Ascending aorta (tissue), 2 donors: ENCODE data around the gene CCNB1. TPM values are rescaled to one million over a fixed set of nuclear protein-coding genes. Genes with fewer than 3 reads are reported as not detected.
"Not testable (repeated sequence)": the region's sequence is repeated elsewhere in the genome, so short reads cannot be mapped to it uniquely, and the experiment has no call there.

Experiments
- DNase-seq, 2 donors: peaks; one replicate each; pipeline ENCODE4 v3.0.0-alpha.2; 2019; ENCODE audit warnings: low spot score in 2 of 2
- H3K27ac ChIP-seq, 2 donors: fragments of 200-600 bp; sonication (generic); one replicate each; pipeline ENCODE4 v1.5.1; 2016 to 2017; ENCODE audit warnings: mild to moderate bottlenecking in 1 of 2
- H3K27me3 ChIP-seq: fragments of 200-600 bp; sonication (generic); one replicate; pipeline ENCODE4 v1.5.1; 2017
- H3K36me3 ChIP-seq, 2 donors: fragments of 200-600 bp; sonication (generic); one replicate each; pipeline ENCODE4 v1.5.1; 2016
- H3K4me1 ChIP-seq, 2 donors: fragments of 200-600 bp; sonication (generic); one replicate each; pipeline ENCODE4 v1.5.1; 2016 to 2017; ENCODE audit warnings: mild to moderate bottlenecking in 1 of 2
- H3K4me3 ChIP-seq, 2 donors: fragments of 200-600 bp; sonication (generic); one replicate each; pipeline ENCODE4 v1.5.1; 2016 to 2017; ENCODE audit warnings: mild to moderate bottlenecking in 1 of 2
- H3K9me3 ChIP-seq, 2 donors: fragments of 200-600 bp; sonication (generic); one replicate each; pipeline ENCODE4 v1.5.1; 2016
- intact Hi-C: fragments of 100-400 bp; cut with DNase I; formaldehyde crosslinking; loops from one replicate; pipeline ENCODE4 v1.15.1; 2023
- total RNA-seq: library from RNA; depleted of rRNA; stranded (reverse); fragments of >200 nt; gene quantifications from one replicate; pipeline ENCODE4 v1.1.0, GENCODE V29; 2016
- TF ChIP-seq, protein P1 (sequence below), 3 experiments: fragments of 200-600 bp in 2 of 3; fragments of 450-650 bp in 1 of 3; sonication (generic) in 2 of 3; IDR thresholded peaks; one replicate each; pipeline ENCODE4 v1.5.1; 2016 to 2019; ENCODE audit warnings: antibody characterized with exemption in 3 of 3, mild to moderate bottlenecking in 1 of 3, moderate library complexity in 1 of 3

CCNB1 gene
- total RNA-seq, 1 donor from 2014 or later: 16.0 TPM

DNA sequence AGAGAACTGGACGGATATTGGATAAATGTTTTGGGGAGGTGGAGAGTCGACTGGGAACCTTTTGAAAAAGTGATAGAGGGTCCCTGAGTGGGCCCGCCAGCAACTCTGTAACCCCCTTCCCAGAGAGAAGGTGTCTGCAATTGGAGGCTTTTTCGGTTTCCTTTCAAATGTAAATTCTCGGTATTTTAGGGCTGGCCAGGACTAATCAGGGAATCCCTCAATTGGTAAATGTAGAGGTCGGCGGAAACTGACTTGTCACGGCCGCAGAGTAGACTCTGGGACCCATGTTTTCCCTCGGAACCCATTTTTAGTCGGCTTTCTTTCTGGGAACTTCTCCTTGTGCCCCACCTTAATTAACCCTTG, 524 bp downstream of the CCNB1 start:
- no peaks in the 10 kb centered on the region for H3K36me3 ChIP-seq
- intact Hi-C loops: loop anchor here (1.0 to 2.0 kb wide), 5 partner anchors 22 to 201 kb away; partner anchors contain the start of genes AK6, CCDC125, CENPH and RAD17
- peak overlapping the region in 1 of 2 donors; percentile 34 for H3K27ac ChIP-seq
- peaks cover 0 to 8% of the 10 kb centered on the region in 2 donors for H3K4me1 ChIP-seq
- TF ChIP-seq, protein P1, sequence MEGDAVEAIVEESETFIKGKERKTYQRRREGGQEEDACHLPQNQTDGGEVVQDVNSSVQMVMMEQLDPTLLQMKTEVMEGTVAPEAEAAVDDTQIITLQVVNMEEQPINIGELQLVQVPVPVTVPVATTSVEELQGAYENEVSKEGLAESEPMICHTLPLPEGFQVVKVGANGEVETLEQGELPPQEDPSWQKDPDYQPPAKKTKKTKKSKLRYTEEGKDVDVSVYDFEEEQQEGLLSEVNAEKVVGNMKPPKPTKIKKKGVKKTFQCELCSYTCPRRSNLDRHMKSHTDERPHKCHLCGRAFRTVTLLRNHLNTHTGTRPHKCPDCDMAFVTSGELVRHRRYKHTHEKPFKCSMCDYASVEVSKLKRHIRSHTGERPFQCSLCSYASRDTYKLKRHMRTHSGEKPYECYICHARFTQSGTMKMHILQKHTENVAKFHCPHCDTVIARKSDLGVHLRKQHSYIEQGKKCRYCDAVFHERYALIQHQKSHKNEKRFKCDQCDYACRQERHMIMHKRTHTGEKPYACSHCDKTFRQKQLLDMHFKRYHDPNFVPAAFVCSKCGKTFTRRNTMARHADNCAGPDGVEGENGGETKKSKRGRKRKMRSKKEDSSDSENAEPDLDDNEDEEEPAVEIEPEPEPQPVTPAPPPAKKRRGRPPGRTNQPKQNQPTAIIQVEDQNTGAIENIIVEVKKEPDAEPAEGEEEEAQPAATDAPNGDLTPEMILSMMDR (IDR thresholded peaks at IDR 0.05): no peak
- no peaks in the 10 kb centered on the region for H3K9me3 ChIP-seq
- no peak for DNase-seq
- H3K27me3 ChIP-seq: no peaks in the 10 kb centered on the region
- H3K4me3 ChIP-seq: peak overlapping the region; percentile 58 to 77

- H3K4me1 ChIP-seq: peaks cover 0 to 8% of the 10 kb centered on the region in 2 donors
- no peak for DNase-seq
- intact Hi-C loops: loop anchor here (1.0 to 2.0 kb wide), 5 partner anchors 21 to 201 kb away; partner anchors contain the start of genes AK6, CCDC125, CENPH and RAD17
- H3K9me3 ChIP-seq: no peaks in the 10 kb centered on the region
- H3K27ac ChIP-seq: no peak overlapping the region
- TF ChIP-seq, protein P1 (IDR thresholded peaks at IDR 0.05): no peak
- no peaks in the 10 kb centered on the region for H3K27me3 ChIP-seq
- H3K36me3 ChIP-seq: no peaks in the 10 kb centered on the region
- peak overlapping the region; percentile 58 to 77 for H3K4me3 ChIP-seq
These were observed 979 bp downstream of the CCNB1 start for GRCh38 chr5:69167929-69168328.

- peaks cover 9 to 12% of the 10 kb centered on the region in 2 donors for H3K36me3 ChIP-seq
- H3K4me1 ChIP-seq: peaks cover 0 to 8% of the 10 kb centered on the region in 2 donors
- H3K9me3 ChIP-seq: no peaks in the 10 kb centered on the region
- intact Hi-C loops: no loop called here
- no peaks in the 10 kb centered on the region for H3K27me3 ChIP-seq
- no peak overlapping the region for H3K4me3 ChIP-seq
- DNase-seq: no peak
- TF ChIP-seq, protein P1 (IDR thresholded peaks at IDR 0.05): no peak
- H3K27ac ChIP-seq: no peak overlapping the region
These were observed 3.5 kb downstream of the CCNB1 start for GRCh38 chr5:69170495-69170894.

DNA sequence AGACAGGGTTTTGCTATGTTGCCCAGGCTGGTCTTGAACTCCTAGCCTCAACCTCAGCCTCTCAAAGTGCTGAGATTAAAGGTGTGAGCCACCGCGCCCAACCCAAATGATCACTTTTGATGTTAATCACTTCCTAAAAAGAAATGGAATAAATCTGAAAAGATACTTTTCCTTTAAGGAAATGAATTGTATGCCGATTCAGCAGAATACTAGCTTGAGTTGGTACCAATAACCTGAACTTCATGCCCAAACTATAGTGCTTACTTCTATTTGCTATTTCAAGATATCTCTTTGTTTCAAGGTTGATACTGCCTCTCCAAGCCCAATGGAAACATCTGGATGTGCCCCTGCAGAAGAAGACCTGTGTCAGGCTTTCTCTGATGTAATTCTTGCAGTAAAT, 4.0 kb downstream of the CCNB1 start:
- H3K36me3 ChIP-seq: peaks cover 10 to 14% of the 10 kb centered on the region in 2 donors
- intact Hi-C loops: no loop called here
- no peak overlapping the region for H3K27ac ChIP-seq
- TF ChIP-seq, protein P1 (IDR thresholded peaks at IDR 0.05): no peak
- no peak for DNase-seq
- peaks cover 0 to 8% of the 10 kb centered on the region in 2 donors for H3K4me1 ChIP-seq
- no peaks in the 10 kb centered on the region for H3K27me3 ChIP-seq
- no peaks in the 10 kb centered on the region for H3K9me3 ChIP-seq
- H3K4me3 ChIP-seq: no peak overlapping the region

- H3K4me1 ChIP-seq: not testable (repeated sequence)
These were observed 14.8 kb downstream of the CCNB1 start for GRCh38 chr5:69181659-69182293.

GRCh38 chr5:69184621-69185020, 17.7 kb downstream of the CCNB1 start:
- DNase-seq: no peak
- Histone ChIP-seq H3K4me3 (no peak overlapping the region), H3K9me3 (no peaks in the 10 kb centered on the region), H3K4me1 (no peaks in the 10 kb centered on the region), H3K36me3 (no peaks in the 10 kb centered on the region), H3K27me3 (no peaks in the 10 kb centered on the region), H3K27ac (no peak overlapping the region)
- TF ChIP-seq, protein P1 (IDR thresholded peaks at IDR 0.05): no peak
- intact Hi-C loops: no loop called here

More at GRCh38 chr5:69181659-69182293, 14.8 kb downstream of the CCNB1 start:
- DNase-seq, H3K9me3 ChIP-seq, H3K27me3 ChIP-seq, intact Hi-C loops, H3K36me3 ChIP-seq, H3K27ac ChIP-seq, H3K4me3 ChIP-seq: not testable (repeated sequence)
